ENCODE measurements around the gene ARSB. TPM values are rescaled to one million over a fixed set of nuclear protein-coding genes. Genes with fewer than 3 reads are reported as not detected.

The ARSB gene
- total RNA-seq, 1 experiment from 2014 or later: 8.4 TPM

- Histone ChIP-seq H3K27ac (no peak overlapping the region), H4K20me1 (ENCODE audit: insufficient read depth) (no peaks in the 10 kb centered on the region), H3K4me1 (replicated peaks; ENCODE audit: insufficient read depth) (no peaks in the 10 kb centered on the region), H3K9me2 (ENCODE audit: insufficient read depth) (no peaks in the 10 kb centered on the region), H3F3A (ENCODE audit: insufficient read depth, low read depth) (no peaks in the 10 kb centered on the region), H3K79me2 (ENCODE audit: low read depth) (no peaks in the 10 kb centered on the region), H3K27me3 (ENCODE audit: insufficient read depth, low read depth) (no peaks in the 10 kb centered on the region), H3K36me3 (ENCODE audit: low read depth) (no peaks in the 10 kb centered on the region), H3K4me3 (no peak overlapping the region), H3K4me2 (no peak overlapping the region), H3K9me3 (ENCODE audit: insufficient read depth, low read depth) (no peaks in the 10 kb centered on the region), H2AFZ (no peak overlapping the region)
- no TSS peak for BruUV-seq (replicated peaks)
- ChIA-PET POLR2A (ENCODE audit: unreplicated experiment) (no interaction called here), CTCF (no interaction called here)
- no peak for DNase-seq
- no peak for TF ChIP-seq EZH2 (IDR thresholded peaks at IDR 0.05; ENCODE audit: low read depth)
- TF ChIP-seq, protein P1, sequence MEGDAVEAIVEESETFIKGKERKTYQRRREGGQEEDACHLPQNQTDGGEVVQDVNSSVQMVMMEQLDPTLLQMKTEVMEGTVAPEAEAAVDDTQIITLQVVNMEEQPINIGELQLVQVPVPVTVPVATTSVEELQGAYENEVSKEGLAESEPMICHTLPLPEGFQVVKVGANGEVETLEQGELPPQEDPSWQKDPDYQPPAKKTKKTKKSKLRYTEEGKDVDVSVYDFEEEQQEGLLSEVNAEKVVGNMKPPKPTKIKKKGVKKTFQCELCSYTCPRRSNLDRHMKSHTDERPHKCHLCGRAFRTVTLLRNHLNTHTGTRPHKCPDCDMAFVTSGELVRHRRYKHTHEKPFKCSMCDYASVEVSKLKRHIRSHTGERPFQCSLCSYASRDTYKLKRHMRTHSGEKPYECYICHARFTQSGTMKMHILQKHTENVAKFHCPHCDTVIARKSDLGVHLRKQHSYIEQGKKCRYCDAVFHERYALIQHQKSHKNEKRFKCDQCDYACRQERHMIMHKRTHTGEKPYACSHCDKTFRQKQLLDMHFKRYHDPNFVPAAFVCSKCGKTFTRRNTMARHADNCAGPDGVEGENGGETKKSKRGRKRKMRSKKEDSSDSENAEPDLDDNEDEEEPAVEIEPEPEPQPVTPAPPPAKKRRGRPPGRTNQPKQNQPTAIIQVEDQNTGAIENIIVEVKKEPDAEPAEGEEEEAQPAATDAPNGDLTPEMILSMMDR (conservative IDR thresholded peaks at IDR 0.05): no peak
- intact Hi-C loops (cut with micrococcal nuclease; ENCODE audit: unreplicated experiment): no loop called here
Measured at GRCh38 chr5:78738104-78738503, 247.0 kb downstream of the ARSB start.

- Histone ChIP-seq H3K9me3 (ENCODE audit: insufficient read depth, low read depth) (no peaks in the 10 kb centered on the region), H3K27ac (no peak overlapping the region), H3K9me2 (ENCODE audit: insufficient read depth) (no peaks in the 10 kb centered on the region), H3K4me1 (replicated peaks; ENCODE audit: insufficient read depth) (peaks cover 4% of the 10 kb centered on the region; the same call in 1 of the 2 replicates), H2AFZ (no peak overlapping the region), H4K20me1 (ENCODE audit: insufficient read depth) (no peaks in the 10 kb centered on the region), H3K27me3 (ENCODE audit: insufficient read depth, low read depth) (no peaks in the 10 kb centered on the region), H3K79me2 (ENCODE audit: low read depth) (no peaks in the 10 kb centered on the region), H3F3A (ENCODE audit: insufficient read depth, low read depth) (no peaks in the 10 kb centered on the region), H3K4me3 (no peak overlapping the region), H3K36me3 (ENCODE audit: low read depth) (no peaks in the 10 kb centered on the region), H3K4me2 (no peak overlapping the region)
- no TSS peak for BruUV-seq (replicated peaks)
- TF ChIP-seq EZH2 (IDR thresholded peaks at IDR 0.05; ENCODE audit: low read depth): no peak
- TF ChIP-seq, protein P1 (conservative IDR thresholded peaks at IDR 0.05): no peak
- ChIA-PET POLR2A (ENCODE audit: unreplicated experiment) (no interaction called here), CTCF (interaction anchor here (0.6 kb wide), 1 partner anchor 238 kb away, joined by 3 read pairs; no protein-coding TSS in a partner anchor)
- intact Hi-C loops (cut with micrococcal nuclease; ENCODE audit: unreplicated experiment): no loop called here
- no peak for DNase-seq
Measured at GRCh38 chr5:78735834-78736463, 249.2 kb downstream of the ARSB start.

DNA sequence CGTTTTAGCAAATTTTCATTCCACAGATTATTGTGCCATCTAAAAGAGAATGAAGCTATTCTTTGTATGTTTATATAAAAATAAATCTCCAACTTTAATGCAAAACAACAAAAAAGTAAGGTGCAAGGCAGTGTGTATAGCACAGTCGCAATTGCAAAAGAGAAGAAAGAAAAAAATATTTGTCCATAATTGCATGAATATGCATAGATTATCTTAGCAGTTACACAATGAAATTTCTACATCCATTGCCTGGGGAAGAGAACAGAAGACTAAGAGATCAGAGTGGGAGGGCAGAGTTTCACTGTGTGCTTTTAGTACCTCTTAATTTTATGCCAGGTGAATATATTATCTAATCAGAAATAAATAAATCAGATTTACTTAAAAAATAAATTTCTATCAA, 250.2 kb downstream of the ARSB start:
- Histone ChIP-seq H3K27me3 (ENCODE audit: insufficient read depth, low read depth) (no peaks in the 10 kb centered on the region), H3F3A (ENCODE audit: insufficient read depth, low read depth) (no peaks in the 10 kb centered on the region; the same call in 1 of the 2 replicates), H3K4me2 (no peak overlapping the region), H3K9me3 (ENCODE audit: insufficient read depth, low read depth) (no peaks in the 10 kb centered on the region), H3K79me2 (ENCODE audit: low read depth) (no peaks in the 10 kb centered on the region), H3K9me2 (ENCODE audit: insufficient read depth) (no peaks in the 10 kb centered on the region), H3K4me1 (replicated peaks; ENCODE audit: insufficient read depth) (peaks cover 4% of the 10 kb centered on the region; the same call in 1 of the 2 replicates), H3K4me3 (no peak overlapping the region), H2AFZ (no peak overlapping the region), H4K20me1 (ENCODE audit: insufficient read depth) (no peaks in the 10 kb centered on the region), H3K27ac (no peak overlapping the region), H3K36me3 (ENCODE audit: low read depth) (no peaks in the 10 kb centered on the region)
- intact Hi-C loops (cut with micrococcal nuclease; ENCODE audit: unreplicated experiment): no loop called here
- no peak for TF ChIP-seq EZH2 (IDR thresholded peaks at IDR 0.05; ENCODE audit: low read depth)
- TF ChIP-seq, protein P1 (conservative IDR thresholded peaks at IDR 0.05): no peak
- no peak for DNase-seq
- POLR2A ChIA-PET (ENCODE audit: unreplicated experiment): no interaction called here
- CTCF ChIA-PET: interaction anchor here (0.6 kb wide), 1 partner anchor 237 kb away, joined by 3 read pairs; no protein-coding TSS in a partner anchor
- BruUV-seq (replicated peaks): no TSS peak

Measured in PC-9 (cell line).